Epithelial cell of esophagus (primary cell): ENCODE results near the gene BBOF1.
"Not testable (repeated sequence)": the region's sequence is repeated elsewhere in the genome, so short reads cannot be mapped to it uniquely, and the experiment has no call there.

Experiments used
- DNase-seq: peaks from one replicate; pipeline ENCODE4 v3.0.0; 2010; ENCODE audit warnings: low read depth
- H3K4me3 ChIP-seq: 2 replicates; pipeline ENCODE4 v1.5.1; 2011; ENCODE audit warnings: mild to moderate bottlenecking, low read length, control low read depth
- CTCF ChIP-seq: IDR thresholded peaks from 2 replicates; pipeline ENCODE4 v1.5.1; 2011; ENCODE audit warnings: low read depth, mild to moderate bottlenecking, low read length, control low read depth, inconsistent platforms; ENCODE audit not compliant: insufficient read depth; ENCODE audit errors: missing control alignments

Gene BBOF1

GRCh38 chr14:74018586-74019407 is at the start of gene BBOF1, which contains the start of gene ENTPD5:
Gene BBOF1 (plus strand): TSS chr14:74019349. CDS start chr14:74019479, 130 bp downstream.
Gene ENTPD5 (minus strand): TSS chr14:74019288. CDS start chr14:73988102, 31,186 bp downstream.
- DNase-seq = peak; percentile 86
- TF ChIP-seq CTCF = no peak
- H3K4me3 ChIP-seq = peak within 1 kb of the TSS; percentile 77

- no peak overlapping the region for H3K4me3 ChIP-seq
- no peak for TF ChIP-seq CTCF
- no peak for DNase-seq
These were observed 45.7 kb upstream of the BBOF1 start for GRCh38 chr14:73973497-73973896.

GRCh38 chr14:73976125-73976524 is 43.0 kb upstream of the BBOF1 start:
- DNase-seq = no peak
- TF ChIP-seq CTCF = no peak
- H3K4me3 ChIP-seq = no peak overlapping the region

GRCh38 chr14:73977896-73978295 is 41.3 kb upstream of the BBOF1 start:
- H3K4me3 ChIP-seq = no peak overlapping the region
- no peak for TF ChIP-seq CTCF
- peak; percentile 7 for DNase-seq

GRCh38 chr14:73988065-73988464 is 31.1 kb upstream of the BBOF1 start:
- no peak overlapping the region for H3K4me3 ChIP-seq
- DNase-seq = no peak
- TF ChIP-seq CTCF = no peak

GRCh38 chr14:73988656-73989055 is 30.5 kb upstream of the BBOF1 start:
- DNase-seq, H3K4me3 ChIP-seq: not testable (repeated sequence)

- no peak overlapping the region for H3K4me3 ChIP-seq
- no peak for DNase-seq
- TF ChIP-seq CTCF = no peak
These were observed 28.1 kb upstream of the BBOF1 start for GRCh38 chr14:73991092-73991491.

GRCh38 chr14:73994926-73995325 is 24.2 kb upstream of the BBOF1 start:
- not testable (repeated sequence) for DNase-seq, H3K4me3 ChIP-seq
